H9 (cell line): ENCODE data around the gene ST8SIA2. TPM values are rescaled to one million over a fixed set of nuclear protein-coding genes. Genes with fewer than 3 reads are reported as not detected.

Experiments used
- DNase-seq: peaks from one replicate; pipeline ENCODE4 v3.0.0-alpha.2; 2017
- H2AFZ ChIP-seq: one replicate; pipeline ENCODE4 v1.6.1; 2013; ENCODE audit warnings: mild to moderate bottlenecking, low read length, control low read depth, moderate library complexity
- H2AK5ac ChIP-seq: 2 replicates; pipeline ENCODE4 v1.6.1; 2013; ENCODE audit warnings: low read length, control low read depth, mixed read lengths; ENCODE audit not compliant: insufficient read length
- H2BK120ac ChIP-seq: one replicate; pipeline ENCODE4 v1.6.1; 2013; ENCODE audit warnings: low read depth, mild to moderate bottlenecking, low read length, control low read depth, inconsistent platforms; ENCODE audit not compliant: poor library complexity, severe bottlenecking
- H2BK12ac ChIP-seq: 2 replicates; pipeline ENCODE4 v1.6.1; 2013; ENCODE audit warnings: low read length, control low read depth, mixed read lengths, low read depth; ENCODE audit not compliant: insufficient read length
- H2BK15ac ChIP-seq: 2 replicates; pipeline ENCODE4 v1.6.1; 2013; ENCODE audit warnings: low read depth, low read length, control low read depth
- H2BK20ac ChIP-seq: one replicate; pipeline ENCODE4 v1.6.1; 2013; ENCODE audit warnings: low read depth, mild to moderate bottlenecking, low read length, control low read depth, inconsistent platforms; ENCODE audit not compliant: poor library complexity, severe bottlenecking
- H2BK5ac ChIP-seq: 2 replicates; pipeline ENCODE4 v1.6.1; 2013; ENCODE audit warnings: low read length, control low read depth, mixed read lengths; ENCODE audit not compliant: insufficient read length
- H3K14ac ChIP-seq: 2 replicates; pipeline ENCODE4 v1.6.1; 2013; ENCODE audit warnings: low read length, control low read depth; ENCODE audit not compliant: insufficient read depth
- H3K18ac ChIP-seq: 2 replicates; pipeline ENCODE4 v1.6.1; 2013; ENCODE audit warnings: low read depth, mild to moderate bottlenecking, mixed read lengths, low read length, control low read depth; ENCODE audit not compliant: insufficient read length
- H3K23ac ChIP-seq: 2 replicates; pipeline ENCODE4 v1.6.1; 2013; ENCODE audit warnings: low read length, control low read depth, mixed read lengths, low read depth; ENCODE audit not compliant: insufficient read length
- H3K23me2 ChIP-seq: 2 replicates; pipeline ENCODE4 v1.6.1; 2013; ENCODE audit warnings: low read depth, mild to moderate bottlenecking, mixed read lengths, low read length, control low read depth; ENCODE audit not compliant: insufficient read length, poor library complexity, severe bottlenecking
- H3K27ac ChIP-seq: 2 replicates; pipeline ENCODE4 v1.5.1; 2013; ENCODE audit warnings: low read length, control low read depth, mixed read lengths, low read depth; ENCODE audit not compliant: insufficient read length
- H3K27me3 ChIP-seq: 2 replicates; pipeline ENCODE4 v1.6.1; 2013; ENCODE audit warnings: low read length, control low read depth, inconsistent platforms; ENCODE audit not compliant: insufficient read depth
- H3K4ac ChIP-seq: 2 replicates; pipeline ENCODE4 v1.6.1; 2013; ENCODE audit warnings: low read depth, mild to moderate bottlenecking, control low read depth, inconsistent platforms, low read length, moderate library complexity
- H3K4me1 ChIP-seq: 2 replicates; pipeline ENCODE4 v1.6.1; 2013; ENCODE audit warnings: low read length, control low read depth, inconsistent platforms; ENCODE audit not compliant: insufficient read depth
- H3K4me2 ChIP-seq: 2 replicates; pipeline ENCODE4 v1.6.1; 2013; ENCODE audit warnings: low read length, control low read depth, mixed read lengths; ENCODE audit not compliant: insufficient read length, insufficient read depth
- H3K56ac ChIP-seq: 2 replicates; pipeline ENCODE4 v1.6.1; 2013; ENCODE audit warnings: low read depth, mild to moderate bottlenecking, mixed read lengths, low read length, control low read depth; ENCODE audit not compliant: insufficient read length
- H3K79me1 ChIP-seq: 2 replicates; pipeline ENCODE4 v1.6.1; 2013; ENCODE audit warnings: low read depth, mild to moderate bottlenecking, moderate library complexity, low read length, control low read depth, inconsistent platforms; ENCODE audit not compliant: insufficient read depth, poor library complexity, severe bottlenecking
- H3K79me2 ChIP-seq: 2 replicates; pipeline ENCODE4 v1.6.1; 2013; ENCODE audit warnings: low read length, control low read depth, inconsistent platforms; ENCODE audit not compliant: insufficient read depth
- H3K9ac ChIP-seq: 2 replicates; pipeline ENCODE4 v1.6.1; 2013; ENCODE audit warnings: low read length, control low read depth, mixed read lengths; ENCODE audit not compliant: insufficient read length; ENCODE audit errors: extremely low read depth
- H3K9me3 ChIP-seq: one replicate; pipeline ENCODE4 v1.6.1; 2013; ENCODE audit warnings: low read depth, low read length, inconsistent platforms; ENCODE audit not compliant: control insufficient read depth
- H3T11ph ChIP-seq: one replicate; pipeline ENCODE4 v1.6.1; 2013; ENCODE audit warnings: mild to moderate bottlenecking, low read length, control low read depth, inconsistent platforms
- H4K20me1 ChIP-seq: one replicate; pipeline ENCODE4 v1.6.1; 2013; ENCODE audit not compliant: control insufficient read depth, insufficient read length, insufficient read depth
- H4K5ac ChIP-seq: 2 replicates; pipeline ENCODE4 v1.6.1; 2013; ENCODE audit warnings: low read depth, mild to moderate bottlenecking, mixed read lengths, low read length, control low read depth; ENCODE audit not compliant: insufficient read length
- H4K8ac ChIP-seq: replicated peaks from 2 replicates; pipeline ENCODE4 v1.6.1; 2013; ENCODE audit warnings: low read length, control low read depth, mixed read lengths, low read depth; ENCODE audit not compliant: insufficient read length
- H4K91ac ChIP-seq: 2 replicates; pipeline ENCODE4 v1.6.1; 2013; ENCODE audit warnings: low read depth, mild to moderate bottlenecking, moderate library complexity, mixed read lengths, low read length, control low read depth; ENCODE audit not compliant: insufficient read length
- H3K27ac Mint-ChIP-seq, 3 experiments: 2 replicates in 2 of 3; 3 replicates in 1 of 3; pipeline ENCODE4 v1.8.0; 2020 to 2021; ENCODE audit warnings: mixed read lengths in 3 of 3, mild to moderate bottlenecking in 1 of 3, moderate library complexity in 1 of 3
- H3K27me3 Mint-ChIP-seq: 2 replicates; pipeline ENCODE4 v1.8.0; 2021; ENCODE audit warnings: low read depth, mild to moderate bottlenecking, moderate library complexity, mixed read lengths
- H3K36me3 Mint-ChIP-seq, 3 experiments: 2 replicates in 2 of 3; 3 replicates in 1 of 3; pipeline ENCODE4 v1.8.0; 2020 to 2021; ENCODE audit warnings: low read depth in 3 of 3, mixed read lengths in 3 of 3; ENCODE audit not compliant: insufficient read depth in 1 of 3
- H3K4me1 Mint-ChIP-seq, 2 experiments: 2 replicates each; pipeline ENCODE4 v1.8.0; 2020; ENCODE audit warnings: mixed read lengths in 2 of 2
- H3K4me3 Mint-ChIP-seq, 2 experiments: 2 replicates in 1 of 2; 3 replicates in 1 of 2; pipeline ENCODE4 v1.8.0; 2020 to 2021; ENCODE audit warnings: mild to moderate bottlenecking in 2 of 2, mixed read lengths in 2 of 2, moderate library complexity in 1 of 2
- H3K9me3 Mint-ChIP-seq, 2 experiments: 2 replicates in 1 of 2; 3 replicates in 1 of 2; pipeline ENCODE4 v1.8.0; 2020; ENCODE audit warnings: mild to moderate bottlenecking in 2 of 2, mixed read lengths in 2 of 2, moderate library complexity in 1 of 2
- WGBS: extraction: QIAGEN DNeasy Blood & Tissue Kit; methylation state at CpG from one replicate; pipeline ENCODE4 v1.1.7; 2013; ENCODE audit warnings: missing lambda C conversion rate, low lambda C conversion rate, mixed read lengths; ENCODE audit not compliant: insufficient read length; ENCODE audit errors: extremely low coverage; 5-methylcytosine and 5-hydroxymethylcytosine counted together
- total RNA-seq: library from RNA; stranded (reverse); gene quantifications from 2 replicates; pipeline ENCODE4 v1.2.1, GENCODE V29; 2021
- TF ChIP-seq, protein P1 (sequence below): fragments of 200-600 bp; sonication (generic); conservative IDR thresholded peaks from 3 replicates; pipeline ENCODE4 v1.8.0; 2021; ENCODE audit warnings: antibody characterized with exemption, mild to moderate bottlenecking

ST8SIA2 gene
- total RNA-seq, 1 experiment from 2014 or later, result 1.8 TPM

DNA sequence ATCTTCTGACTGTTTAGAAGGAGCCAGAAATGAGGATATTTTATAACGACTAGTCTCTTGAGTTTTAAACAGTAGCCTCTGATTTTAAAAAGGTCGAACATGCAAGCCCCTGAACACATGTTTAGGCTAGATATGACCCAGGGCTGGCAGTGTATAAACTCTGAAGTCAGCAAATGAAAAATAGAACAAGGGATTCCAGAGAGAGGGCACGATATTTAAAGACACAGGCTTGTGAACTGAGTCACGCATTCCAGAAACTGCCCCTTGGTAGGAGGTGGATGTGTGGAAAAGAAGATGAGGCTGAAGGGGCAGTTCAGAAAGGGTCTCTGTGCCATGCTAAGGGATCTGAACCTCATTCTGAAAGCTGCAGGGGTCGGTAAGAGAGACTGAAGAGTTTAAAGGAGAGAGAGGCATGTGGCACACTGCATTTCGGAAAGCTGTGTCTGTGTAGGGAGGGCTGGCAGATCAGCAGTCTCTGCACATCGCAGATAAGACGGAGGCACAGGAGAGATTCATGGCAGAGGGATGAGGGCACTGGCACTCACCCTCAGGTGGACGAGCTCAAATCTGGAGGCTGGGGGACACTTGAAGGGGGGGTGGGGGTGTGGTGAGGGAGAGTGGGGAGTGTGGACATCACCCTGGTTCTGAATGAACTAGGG lies 22.1 kb downstream of the ST8SIA2 start:
- Mint-ChIP-seq H3K4me3 (no peak overlapping the region), H3K27me3 (peaks cover 56% of the 10 kb centered on the region), H3K4me1 (peaks cover 28 to 43% of the 10 kb centered on the region in 2 experiments), H3K9me3 (no peaks in the 10 kb centered on the region), H3K27ac (no peak overlapping the region), H3K36me3 (no peaks in the 10 kb centered on the region)
- H2BK15ac ChIP-seq, result no peak overlapping the region
- no peaks in the 10 kb centered on the region for H3K9me3 ChIP-seq
- H2BK5ac ChIP-seq, result no peak overlapping the region
- H3K9ac ChIP-seq, result no peak overlapping the region
- H4K91ac ChIP-seq, result no peak overlapping the region
- no peak overlapping the region for H3K27ac ChIP-seq
- H4K5ac ChIP-seq, result no peak overlapping the region
- H4K8ac ChIP-seq, result no peak overlapping the region
- no peaks in the 10 kb centered on the region for H3K23me2 ChIP-seq
- no peak for DNase-seq
- no peak overlapping the region for H2AFZ ChIP-seq
- H3K79me2 ChIP-seq, result no peaks in the 10 kb centered on the region
- no peak overlapping the region for H3K56ac ChIP-seq
- no peaks in the 10 kb centered on the region for H3K27me3 ChIP-seq
- H2BK12ac ChIP-seq, result no peak overlapping the region
- no peak overlapping the region for H3K23ac ChIP-seq
- no peak overlapping the region for H2BK120ac ChIP-seq
- no CpG with 5 or more reads among the region's 9 CpGs for WGBS
- H3K18ac ChIP-seq, result no peak overlapping the region
- no peak overlapping the region for H2AK5ac ChIP-seq
- H3K4me1 ChIP-seq, result peaks cover 3% of the 10 kb centered on the region
- no peak overlapping the region for H3K14ac ChIP-seq
- H3T11ph ChIP-seq, result no peak overlapping the region
- H2BK20ac ChIP-seq, result no peak overlapping the region
- TF ChIP-seq, protein P1, sequence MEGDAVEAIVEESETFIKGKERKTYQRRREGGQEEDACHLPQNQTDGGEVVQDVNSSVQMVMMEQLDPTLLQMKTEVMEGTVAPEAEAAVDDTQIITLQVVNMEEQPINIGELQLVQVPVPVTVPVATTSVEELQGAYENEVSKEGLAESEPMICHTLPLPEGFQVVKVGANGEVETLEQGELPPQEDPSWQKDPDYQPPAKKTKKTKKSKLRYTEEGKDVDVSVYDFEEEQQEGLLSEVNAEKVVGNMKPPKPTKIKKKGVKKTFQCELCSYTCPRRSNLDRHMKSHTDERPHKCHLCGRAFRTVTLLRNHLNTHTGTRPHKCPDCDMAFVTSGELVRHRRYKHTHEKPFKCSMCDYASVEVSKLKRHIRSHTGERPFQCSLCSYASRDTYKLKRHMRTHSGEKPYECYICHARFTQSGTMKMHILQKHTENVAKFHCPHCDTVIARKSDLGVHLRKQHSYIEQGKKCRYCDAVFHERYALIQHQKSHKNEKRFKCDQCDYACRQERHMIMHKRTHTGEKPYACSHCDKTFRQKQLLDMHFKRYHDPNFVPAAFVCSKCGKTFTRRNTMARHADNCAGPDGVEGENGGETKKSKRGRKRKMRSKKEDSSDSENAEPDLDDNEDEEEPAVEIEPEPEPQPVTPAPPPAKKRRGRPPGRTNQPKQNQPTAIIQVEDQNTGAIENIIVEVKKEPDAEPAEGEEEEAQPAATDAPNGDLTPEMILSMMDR, result no peak
- no peaks in the 10 kb centered on the region for H4K20me1 ChIP-seq
- H3K4ac ChIP-seq, result no peak overlapping the region
- H3K4me2 ChIP-seq, result no peak overlapping the region
- no peaks in the 10 kb centered on the region for H3K79me1 ChIP-seq
